GM19463 (cell line): Measurements from ENCODE around the gene MBD4.

ENCODE experiments used
- ATAC-seq: cut with Tn5 transposase; IDR thresholded peaks from one replicate; pipeline ENCODE4 v1.9.1; 2021; ENCODE audit warnings: mild to moderate bottlenecking, moderate library complexity; ENCODE audit not compliant: unreplicated experiment

Gene MBD4

DNA sequence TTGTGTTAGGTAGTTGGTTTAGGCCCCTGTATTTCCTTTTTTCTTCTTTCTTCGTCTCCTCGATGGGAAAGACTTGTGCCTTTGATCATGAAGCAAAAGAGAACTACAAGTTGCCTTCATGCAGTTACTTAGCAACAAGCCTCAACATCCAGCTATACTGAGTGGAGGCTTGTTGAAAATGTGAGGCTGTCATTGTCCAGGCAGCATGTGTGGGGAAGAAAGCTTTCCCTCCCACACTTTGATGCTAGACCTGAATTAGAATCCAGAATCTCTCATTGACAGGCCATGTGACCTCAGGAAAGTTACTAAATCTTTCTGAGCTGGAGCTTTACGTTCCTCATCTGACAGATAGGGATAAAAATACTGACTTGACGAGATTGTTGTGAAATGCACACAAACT, 24.0 kb upstream of the MBD4 start:
- ATAC-seq, result no peak

DNA sequence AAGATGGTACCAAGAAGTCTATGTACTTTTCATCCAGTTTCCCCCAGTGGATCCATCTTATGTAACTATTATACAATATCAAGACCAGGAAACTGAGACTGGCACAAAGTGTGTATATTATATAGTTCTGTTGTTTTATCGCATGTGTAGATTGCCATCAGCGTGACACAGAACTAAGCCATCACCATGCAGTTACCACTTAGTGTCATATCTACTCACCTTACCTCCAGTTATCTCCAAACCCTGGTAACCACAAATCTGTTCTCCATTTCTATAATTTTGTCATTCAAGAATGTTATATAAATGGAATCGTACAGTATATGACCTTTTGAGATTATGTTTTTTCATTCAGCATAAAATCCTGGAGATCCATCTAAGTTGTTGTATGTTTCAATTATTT, 23.3 kb upstream of the MBD4 start:
- no peak for ATAC-seq

GRCh38 chr3:129462361-129462968, 22.7 kb upstream of the MBD4 start:
- ATAC-seq, result no peak

GRCh38 chr3:129461461-129462146, 21.9 kb upstream of the MBD4 start:
- no peak for ATAC-seq

DNA sequence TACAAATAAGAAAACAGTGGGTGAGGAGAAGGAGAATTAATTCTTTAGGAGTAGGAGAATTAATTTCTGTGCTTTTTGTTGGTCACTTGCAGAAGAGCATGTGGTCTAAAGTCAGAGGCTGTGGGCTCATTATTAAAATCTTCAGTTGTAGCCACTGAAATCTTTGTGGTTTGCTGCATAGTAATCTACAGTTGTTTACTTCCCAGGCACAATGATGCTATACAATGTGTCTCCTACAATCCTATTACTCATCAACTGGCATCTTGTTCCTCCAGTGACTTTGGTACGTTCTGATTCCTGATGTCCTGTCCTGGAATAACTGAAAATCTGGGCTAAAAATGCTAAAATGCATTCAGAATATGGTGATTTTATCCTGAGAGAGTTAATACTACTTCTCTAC, 21.3 kb upstream of the MBD4 start:
- no peak for ATAC-seq

DNA sequence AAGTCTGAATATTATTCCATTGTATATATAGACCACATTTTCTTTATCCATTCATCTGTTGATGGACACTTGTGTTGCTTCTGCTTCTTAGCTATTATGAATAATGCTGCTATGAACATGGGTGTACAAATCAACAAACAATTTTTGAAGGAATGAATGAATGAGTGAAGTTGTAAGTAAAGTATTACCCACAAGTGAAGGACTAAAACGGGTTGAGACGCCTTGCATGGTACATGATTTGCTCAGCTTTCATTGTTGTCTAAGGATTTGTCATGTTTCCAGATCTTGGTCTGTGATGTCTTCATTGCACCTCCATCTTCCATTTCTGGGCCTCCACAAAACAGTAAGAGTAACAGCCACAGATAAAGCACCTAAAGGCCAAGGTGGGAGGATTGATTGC, 20.8 kb upstream of the MBD4 start:
- ATAC-seq, result no peak

DNA sequence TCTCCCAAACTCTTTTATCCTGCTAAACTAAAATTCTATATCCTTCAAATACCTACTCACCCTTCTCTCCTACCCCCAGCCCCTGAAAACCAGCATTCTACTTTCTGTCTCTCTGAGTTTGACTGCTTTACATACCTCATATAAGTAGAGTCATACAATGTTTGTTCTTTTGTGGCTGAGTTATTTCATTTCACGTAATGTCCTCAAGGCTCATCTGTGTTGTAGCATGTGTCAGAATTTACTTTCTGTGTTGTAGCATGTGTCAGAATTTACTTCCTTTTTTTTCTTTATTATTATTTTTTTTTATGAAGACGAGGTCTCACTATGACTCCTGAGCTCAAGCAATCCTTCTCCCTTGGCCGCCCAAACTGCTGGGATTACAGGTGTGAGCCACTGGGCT, 20.4 kb upstream of the MBD4 start:
- ATAC-seq, result no peak

- no peak for ATAC-seq
These were observed 14.0 kb upstream of the MBD4 start for GRCh38 chr3:129453732-129454131.

GRCh38 chr3:129449279-129450115, 9.7 kb upstream of the MBD4 start:
- no peak for ATAC-seq

- no peak for ATAC-seq
These were observed 8.6 kb upstream of the MBD4 start for GRCh38 chr3:129448186-129448895.

GRCh38 chr3:129446926-129447325, 7.2 kb upstream of the MBD4 start:
- no peak for ATAC-seq

DNA sequence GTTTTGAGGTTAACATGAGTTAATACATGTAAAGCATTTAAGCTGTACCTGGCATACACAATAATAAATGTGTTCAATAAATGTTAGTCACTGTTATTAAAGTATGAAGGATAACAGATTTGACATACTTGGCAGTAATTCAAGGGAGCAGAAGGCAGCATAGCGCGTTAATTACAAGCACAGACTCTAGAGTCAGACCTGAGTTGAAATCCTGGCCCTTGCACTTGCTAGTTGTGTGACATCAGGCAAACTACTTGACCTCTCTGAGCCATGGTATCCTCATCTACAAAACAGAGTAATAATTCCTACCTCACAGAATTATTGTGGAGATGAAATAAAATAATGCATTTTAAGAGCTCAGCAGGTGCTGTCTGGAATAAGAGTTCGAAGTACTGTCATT, 5.7 kb upstream of the MBD4 start:
- no peak for ATAC-seq

GRCh38 chr3:129442947-129443346, 3.2 kb upstream of the MBD4 start:
- ATAC-seq, result no peak

- ATAC-seq, result no peak
These were observed 2.7 kb upstream of the MBD4 start for GRCh38 chr3:129442486-129442885.

DNA sequence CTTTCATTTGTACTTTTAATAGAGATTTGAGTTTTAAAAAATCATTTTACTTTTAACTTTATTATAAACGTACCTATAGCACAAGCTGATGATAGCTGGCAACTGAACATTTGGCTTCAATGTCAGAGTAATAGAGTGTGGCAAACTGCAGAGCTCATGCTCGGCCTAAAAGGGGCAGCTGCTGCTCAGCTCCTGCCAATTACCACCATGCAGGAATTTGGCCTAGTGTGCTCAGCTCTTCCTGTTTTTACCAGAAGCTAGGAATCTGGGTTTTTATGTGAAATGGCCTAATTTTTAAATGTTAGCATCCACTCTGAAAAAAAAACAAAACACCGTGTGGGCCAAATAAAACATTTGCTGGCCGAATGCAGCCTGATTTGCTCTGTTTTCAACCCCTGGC, 2.0 kb upstream of the MBD4 start:
- ATAC-seq, result no peak

GRCh38 chr3:129441215-129441614, 1.5 kb upstream of the MBD4 start:
- ATAC-seq, result no peak

- no peak for ATAC-seq
These were observed 956 bp upstream of the MBD4 start for GRCh38 chr3:129440618-129441190.

DNA sequence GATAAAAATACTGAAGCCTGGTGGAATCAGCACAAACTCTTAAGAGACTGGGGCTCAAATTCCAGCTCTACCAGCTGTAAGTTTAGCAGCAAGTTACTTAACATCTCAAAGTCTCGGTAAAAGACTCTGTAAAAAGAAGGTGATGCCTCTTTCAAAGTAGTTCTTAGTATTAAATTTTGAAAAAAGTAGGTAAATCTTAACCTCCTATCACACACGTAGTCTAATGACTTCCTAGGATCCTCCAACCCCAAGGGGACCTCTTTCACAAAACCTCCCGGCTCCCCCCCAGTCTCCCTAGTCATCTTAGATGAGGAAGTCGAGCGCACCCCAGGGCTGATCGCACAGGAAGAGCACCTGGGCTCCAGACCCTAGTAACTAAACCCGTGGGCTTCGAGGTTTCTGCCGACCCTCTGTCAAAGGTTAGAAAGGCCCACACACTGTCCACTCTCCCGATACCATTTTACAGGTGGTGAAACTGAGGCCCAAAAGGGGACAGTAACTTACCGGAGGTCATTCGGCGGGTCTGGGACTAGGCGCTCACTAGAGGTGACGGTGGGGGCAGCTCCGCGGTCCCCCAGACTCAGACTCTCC, 427 bp downstream of the MBD4 start:
- ATAC-seq, result no peak

DNA sequence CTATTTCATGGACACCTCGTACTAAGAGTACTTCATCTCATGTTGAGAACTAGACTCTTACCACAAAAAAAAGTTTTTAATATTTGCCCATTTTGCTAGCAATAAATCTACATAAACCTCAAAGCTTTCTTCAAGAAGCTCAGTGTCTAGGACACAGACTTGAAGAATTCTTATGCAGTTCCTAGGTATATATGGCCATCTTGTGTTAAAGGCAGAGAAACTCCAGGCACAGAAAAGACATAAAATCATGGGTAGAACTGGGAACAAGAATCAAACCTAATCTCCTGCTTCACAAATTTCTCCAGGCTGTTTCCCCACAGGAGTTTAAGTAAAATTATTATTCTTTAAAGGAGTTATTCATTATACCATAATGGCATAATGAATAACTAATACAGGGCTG, 4.4 kb downstream of the MBD4 start:
- ATAC-seq, result no peak

- no peak for ATAC-seq
These were observed 5.6 kb downstream of the MBD4 start for GRCh38 chr3:129434140-129434539.

DNA sequence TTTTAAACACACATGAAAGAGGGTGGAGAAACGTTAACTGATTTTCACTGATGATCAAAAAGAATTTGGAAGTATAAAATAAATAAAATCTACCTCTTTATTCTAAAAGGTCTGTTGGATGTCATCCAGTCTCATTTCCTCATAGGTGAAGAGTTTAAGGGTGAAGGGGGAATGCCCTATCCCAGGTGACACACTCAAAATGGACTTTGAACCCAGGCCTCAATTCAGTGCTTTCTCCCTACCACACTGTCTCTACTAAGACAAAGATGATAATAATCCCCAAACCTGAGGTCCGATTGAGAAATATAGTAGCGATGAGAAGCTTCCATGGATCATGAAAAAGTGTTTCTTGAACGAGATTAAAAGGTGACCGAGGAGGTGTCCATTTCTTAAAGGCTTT, 6.2 kb downstream of the MBD4 start:
- ATAC-seq, result no peak
